GM12873 (cell line): ENCODE results near the gene RPL12.

Source experiments
- TF ChIP-seq, protein P1 (sequence below): IDR thresholded peaks from 2 replicates; pipeline ENCODE4 v1.5.1; 2012; ENCODE audit warnings: low read depth, mild to moderate bottlenecking, moderate library complexity, low read length, control low read depth; ENCODE audit not compliant: insufficient read depth; ENCODE audit errors: missing control alignments

RPL12 gene

GRCh38 chr9:127485995-127486394 is 34.8 kb upstream of the RPL12 start:
- TF ChIP-seq, protein P1, sequence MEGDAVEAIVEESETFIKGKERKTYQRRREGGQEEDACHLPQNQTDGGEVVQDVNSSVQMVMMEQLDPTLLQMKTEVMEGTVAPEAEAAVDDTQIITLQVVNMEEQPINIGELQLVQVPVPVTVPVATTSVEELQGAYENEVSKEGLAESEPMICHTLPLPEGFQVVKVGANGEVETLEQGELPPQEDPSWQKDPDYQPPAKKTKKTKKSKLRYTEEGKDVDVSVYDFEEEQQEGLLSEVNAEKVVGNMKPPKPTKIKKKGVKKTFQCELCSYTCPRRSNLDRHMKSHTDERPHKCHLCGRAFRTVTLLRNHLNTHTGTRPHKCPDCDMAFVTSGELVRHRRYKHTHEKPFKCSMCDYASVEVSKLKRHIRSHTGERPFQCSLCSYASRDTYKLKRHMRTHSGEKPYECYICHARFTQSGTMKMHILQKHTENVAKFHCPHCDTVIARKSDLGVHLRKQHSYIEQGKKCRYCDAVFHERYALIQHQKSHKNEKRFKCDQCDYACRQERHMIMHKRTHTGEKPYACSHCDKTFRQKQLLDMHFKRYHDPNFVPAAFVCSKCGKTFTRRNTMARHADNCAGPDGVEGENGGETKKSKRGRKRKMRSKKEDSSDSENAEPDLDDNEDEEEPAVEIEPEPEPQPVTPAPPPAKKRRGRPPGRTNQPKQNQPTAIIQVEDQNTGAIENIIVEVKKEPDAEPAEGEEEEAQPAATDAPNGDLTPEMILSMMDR = no peak

DNA sequence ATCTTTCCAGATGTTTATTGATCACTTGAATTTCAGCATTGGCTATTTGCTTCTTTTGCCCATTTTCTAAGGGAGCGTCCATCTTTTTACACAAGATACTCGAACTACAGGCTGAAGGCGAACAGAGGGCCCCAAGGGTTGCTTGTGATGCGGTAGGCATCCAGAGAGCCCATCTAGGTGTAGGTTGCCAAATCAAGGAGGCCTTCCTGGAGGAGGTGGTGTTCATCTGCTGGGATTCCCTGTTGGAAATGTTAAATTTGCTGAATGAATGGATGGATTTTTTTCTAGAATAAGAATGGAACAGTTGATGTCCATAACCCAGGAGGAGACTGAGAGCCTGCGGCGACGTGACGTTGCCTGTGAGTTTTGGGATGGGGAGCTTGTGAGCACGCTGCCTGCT is 31.5 kb upstream of the RPL12 start:
- TF ChIP-seq, protein P1 = no peak

DNA sequence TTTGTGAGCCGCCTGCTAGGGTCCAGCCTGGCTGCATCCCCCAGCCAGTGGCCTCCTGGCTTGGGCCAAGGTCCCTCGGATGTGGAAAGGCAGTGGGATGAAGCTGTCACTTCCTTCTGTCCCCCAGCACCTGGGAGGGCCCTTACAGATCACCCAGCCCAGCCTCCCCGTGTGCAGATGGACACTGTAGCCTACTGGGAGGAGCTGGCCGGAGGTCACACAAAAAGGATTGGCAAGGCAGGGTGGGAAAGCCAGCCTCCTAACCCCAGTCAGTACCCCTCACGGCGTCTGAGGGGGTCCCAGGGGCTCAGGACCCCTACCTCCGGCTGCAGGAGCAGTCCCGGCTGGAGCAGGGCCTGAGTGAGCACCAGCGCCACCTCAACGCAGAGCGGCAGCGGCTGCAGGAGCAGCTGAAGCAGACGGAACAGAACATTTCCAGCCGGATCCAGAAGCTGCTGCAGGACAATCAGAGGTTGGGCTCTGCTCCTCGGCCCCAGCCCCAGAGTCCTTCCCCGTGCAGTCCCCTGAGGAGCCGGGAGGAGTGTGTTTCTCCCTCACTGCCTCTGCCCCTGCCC is 28.4 kb upstream of the RPL12 start:
- TF ChIP-seq, protein P1 = no peak

DNA sequence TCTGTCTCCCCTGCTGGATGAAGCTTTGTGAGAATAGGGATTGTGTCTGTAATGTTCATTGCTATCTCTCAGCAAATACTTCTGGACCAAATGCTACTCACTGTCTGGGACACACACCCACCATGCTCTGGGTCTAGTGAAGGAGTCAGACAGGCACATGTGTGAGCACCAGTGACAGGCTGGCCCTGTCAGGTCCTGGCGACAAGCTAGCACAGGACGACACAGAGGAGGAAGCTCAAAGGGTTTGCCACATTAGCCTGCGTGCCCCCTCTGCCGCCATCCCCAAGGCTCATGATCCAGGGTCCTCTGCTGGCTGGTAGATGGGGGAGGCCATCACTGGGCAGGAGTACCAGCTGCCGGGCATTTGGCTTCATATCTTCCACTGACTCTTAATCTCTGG is 23.4 kb upstream of the RPL12 start:
- TF ChIP-seq, protein P1 = no peak

DNA sequence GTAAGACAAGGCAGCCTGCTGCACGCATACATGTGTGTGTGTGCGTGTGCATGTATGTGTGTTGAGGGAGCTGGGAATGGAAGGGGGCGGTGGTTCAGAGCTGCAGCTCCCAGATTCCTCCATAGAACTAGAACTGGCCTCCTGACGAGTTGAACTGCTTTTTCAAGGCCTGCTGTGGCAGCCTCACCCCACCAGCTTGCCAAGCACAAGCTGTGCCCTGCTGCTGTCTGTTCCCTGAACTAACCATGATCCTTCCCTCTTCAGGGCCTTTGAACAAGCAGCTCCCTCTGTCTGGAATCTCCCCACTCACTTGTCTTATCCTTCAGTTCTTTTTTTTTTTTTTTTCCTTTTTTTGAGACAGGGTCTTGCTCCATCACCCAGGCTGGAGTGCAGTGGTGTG is 22.7 kb upstream of the RPL12 start:
- TF ChIP-seq, protein P1 = no peak

DNA sequence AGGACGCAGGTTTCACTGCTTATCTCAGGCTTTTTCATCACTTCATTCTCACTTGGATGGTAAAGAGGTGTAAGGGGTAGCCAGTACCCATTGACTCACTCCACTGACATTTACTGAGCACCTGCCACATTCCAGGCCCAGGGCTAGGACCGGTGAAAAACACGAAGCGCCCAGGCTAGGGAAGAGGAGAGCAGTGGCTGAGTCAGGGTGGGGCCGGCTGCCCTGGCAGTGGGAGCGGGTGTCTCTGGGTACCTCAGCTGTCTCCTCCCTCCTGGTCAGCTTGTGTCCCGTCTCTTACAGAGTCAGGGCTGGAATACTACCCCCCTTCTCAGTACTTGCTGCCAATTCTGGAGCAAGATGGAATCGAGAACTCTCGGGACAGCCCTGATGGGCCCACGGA is 22.3 kb upstream of the RPL12 start:
- TF ChIP-seq, protein P1 = no peak

GRCh38 chr9:127470662-127471061 is 19.5 kb upstream of the RPL12 start:
- TF ChIP-seq, protein P1 = no peak
